H1 (cell line): ENCODE measurements around the gene CC2D1B. TPM values are rescaled to one million over a fixed set of nuclear protein-coding genes. Genes with fewer than 3 reads are reported as not detected.

Experiments used
- CTCF ChIA-PET: fragments of 300-600 bp; sonication (Branson Sonifier 250); formaldehyde crosslinking; loops from one replicate; lab custom pipeline; 2021; ENCODE audit not compliant: partially characterized antibody; lab: Charles Lee
- POLR2A ChIA-PET: fragments of 300-600 bp; sonication (Branson Sonifier 250); formaldehyde crosslinking; loops from one replicate; lab custom pipeline; 2021; ENCODE audit warnings: inconsistent platforms; ENCODE audit not compliant: partially characterized antibody; lab: Charles Lee
- DNase-seq, 2 experiments: peaks; one replicate each; pipeline versions ENCODE4 v3.0.0 to v3.0.0-alpha.2; 2010 to 2022; ENCODE audit warnings: low spot score in 2 of 2, low read depth in 1 of 2, mixed read lengths in 1 of 2
- FAIRE-seq: peaks from 2 replicates; lab custom pipeline; 2011; peaks lifted over from hg19 to GRCh38; lab: Jason Lieb, UNC
- H2AFZ ChIP-seq: 2 replicates; pipeline ENCODE4 v1.8.1; 2012; ENCODE audit warnings: low read length, inconsistent platforms
- H2AK5ac ChIP-seq: 2 replicates; pipeline ENCODE4 v1.6.1; 2013; ENCODE audit warnings: low read depth, low read length
- H2BK120ac ChIP-seq: replicated peaks from 2 replicates; pipeline ENCODE3; 2013; ENCODE audit warnings: low read depth, low read length, inconsistent platforms
- H2BK12ac ChIP-seq: 2 replicates; pipeline ENCODE4 v1.6.1; 2013; ENCODE audit warnings: low read depth, low read length
- H2BK15ac ChIP-seq: 2 replicates; pipeline ENCODE4 v1.6.1; 2013; ENCODE audit warnings: low read length
- H2BK20ac ChIP-seq: 2 replicates; pipeline ENCODE4 v1.6.1; 2013; ENCODE audit warnings: low read length
- H2BK5ac ChIP-seq: 2 replicates; pipeline ENCODE4 v1.6.1; 2013; ENCODE audit warnings: low read depth, low read length
- H3K14ac ChIP-seq: 2 replicates; pipeline ENCODE4 v1.6.1; 2013; ENCODE audit warnings: inconsistent platforms; ENCODE audit not compliant: insufficient read length
- H3K18ac ChIP-seq: 2 replicates; pipeline ENCODE4 v1.6.1; 2013; ENCODE audit warnings: low read length; ENCODE audit errors: extremely low read depth
- H3K23ac ChIP-seq: 2 replicates; pipeline ENCODE4 v1.6.1; 2013; ENCODE audit warnings: inconsistent platforms; ENCODE audit not compliant: insufficient read length
- H3K23me2 ChIP-seq: 2 replicates; pipeline ENCODE4 v1.6.1; 2013; ENCODE audit warnings: low read depth, low read length
- H3K27ac ChIP-seq: 2 replicates; pipeline ENCODE4 v1.6.1; 2011; ENCODE audit warnings: low read depth, low read length, inconsistent platforms
- H3K27me3 ChIP-seq, 4 experiments: replicated peaks in 1 of 4; 1 replicate in 1 of 4; 2 replicates in 3 of 4; pipeline versions ENCODE4 v1.6.1 to v1.8.1; 2011 to 2013; ENCODE audit warnings: low read length in 3 of 4, mild to moderate bottlenecking in 3 of 4, inconsistent platforms in 2 of 4, mixed read lengths in 2 of 4, moderate library complexity in 1 of 4; ENCODE audit not compliant: control insufficient read depth in 3 of 4, insufficient read depth in 3 of 4; ENCODE audit errors: extremely low read depth in 1 of 4
- H3K36me3 ChIP-seq, 4 experiments: 2 replicates each; pipeline versions ENCODE4 v1.6.1 to v1.8.1; 2011 to 2013; ENCODE audit warnings: mild to moderate bottlenecking in 4 of 4, low read length in 3 of 4, moderate library complexity in 2 of 4, control low read depth in 1 of 4, inconsistent platforms in 1 of 4; ENCODE audit not compliant: insufficient read depth in 4 of 4, control insufficient read depth in 2 of 4
- H3K4ac ChIP-seq: replicated peaks from 2 replicates; pipeline ENCODE3; 2013; ENCODE audit warnings: low read length, low read depth, mixed read lengths, inconsistent platforms; ENCODE audit not compliant: insufficient read length
- H3K4me1 ChIP-seq, 4 experiments: replicated peaks in 1 of 4; 1 replicate in 1 of 4; 2 replicates in 3 of 4; pipeline versions ENCODE4 v1.6.1 to v1.8.1; 2011 to 2013; ENCODE audit warnings: low read length in 3 of 4, inconsistent platforms in 2 of 4, mixed read lengths in 1 of 4; ENCODE audit not compliant: insufficient read depth in 4 of 4, control insufficient read depth in 3 of 4
- H3K4me2 ChIP-seq, 2 experiments: 2 replicates each; pipeline versions ENCODE4 v1.6.1 to v1.8.1; 2011 to 2013; ENCODE audit warnings: low read depth in 2 of 2, low read length in 2 of 2, control low read depth in 1 of 2, inconsistent platforms in 1 of 2, mild to moderate bottlenecking in 1 of 2; ENCODE audit not compliant: insufficient read depth in 1 of 2
- H3K4me3 ChIP-seq, 4 experiments: fragments of 200-600, 300-600 bp in 1 of 4; sonication (generic), shearing (Covaris generic), sonication (Bioruptor Twin) in 1 of 4; 2 replicates each; pipeline versions ENCODE4 v1.5.1 to v1.8.1; 2011 to 2016; ENCODE audit warnings: low read length in 4 of 4, low read depth in 3 of 4, control low read depth in 2 of 4, inconsistent platforms in 2 of 4, mild to moderate bottlenecking in 2 of 4, mixed read lengths in 1 of 4, moderate library complexity in 1 of 4; ENCODE audit not compliant: insufficient read depth in 2 of 4; ENCODE audit errors: extremely low read depth in 1 of 4
- H3K56ac ChIP-seq: replicated peaks from 2 replicates; pipeline ENCODE3; 2013; ENCODE audit warnings: low read depth, mild to moderate bottlenecking, mixed read lengths, low read length, inconsistent platforms; ENCODE audit not compliant: insufficient read length
- H3K79me1 ChIP-seq: 2 replicates; pipeline ENCODE4 v1.6.1; 2013; ENCODE audit warnings: low read depth, low read length, control low read depth
- H3K79me2 ChIP-seq, 2 experiments: 2 replicates each; pipeline versions ENCODE4 v1.6.1 to v1.8.1; 2012 to 2013; ENCODE audit warnings: low read length in 2 of 2, mild to moderate bottlenecking in 2 of 2, inconsistent platforms in 1 of 2; ENCODE audit not compliant: insufficient read depth in 2 of 2, control insufficient read depth in 1 of 2
- H3K9ac ChIP-seq, 4 experiments: replicated peaks in 1 of 4; 1 replicate in 1 of 4; 2 replicates in 3 of 4; pipeline versions ENCODE4 v1.6.1 to v1.8.1; 2011 to 2013; ENCODE audit warnings: low read depth in 3 of 4, low read length in 3 of 4, control low read depth in 2 of 4, mild to moderate bottlenecking in 2 of 4, moderate library complexity in 2 of 4, inconsistent platforms in 1 of 4; ENCODE audit errors: extremely low read depth in 1 of 4
- H3K9me3 ChIP-seq, 2 experiments: 2 replicates each; pipeline versions ENCODE4 v1.6.1 to v1.8.1; 2012 to 2013; ENCODE audit warnings: mild to moderate bottlenecking in 2 of 2, moderate library complexity in 2 of 2, control low read depth in 1 of 2, inconsistent platforms in 1 of 2, low read depth in 1 of 2, low read length in 1 of 2, mixed read lengths in 1 of 2; ENCODE audit not compliant: insufficient read depth in 2 of 2
- H4K20me1 ChIP-seq, 2 experiments: replicated peaks in 1 of 2; 2 replicates each; pipeline versions ENCODE3 to v1.8.1; 2011 to 2013; ENCODE audit warnings: inconsistent platforms in 2 of 2, low read length in 2 of 2, mild to moderate bottlenecking in 1 of 2; ENCODE audit not compliant: insufficient read depth in 2 of 2, control insufficient read depth in 1 of 2
- H4K5ac ChIP-seq: 2 replicates; pipeline ENCODE4 v1.6.1; 2013; ENCODE audit warnings: low read length, low read depth, mixed read lengths, inconsistent platforms; ENCODE audit not compliant: insufficient read length
- H4K8ac ChIP-seq: 2 replicates; pipeline ENCODE4 v1.8.0; 2013; ENCODE audit warnings: mild to moderate bottlenecking, moderate library complexity, low read length, inconsistent platforms; ENCODE audit not compliant: insufficient read depth; ENCODE audit errors: extremely low read depth
- H4K91ac ChIP-seq: replicated peaks from 2 replicates; pipeline ENCODE3; 2013; ENCODE audit warnings: low read length, mixed read lengths, inconsistent platforms; ENCODE audit not compliant: insufficient read length
- BRCA1 ChIP-seq: IDR thresholded peaks from 2 replicates; pipeline ENCODE4 v1.6.1; 2012; ENCODE audit warnings: low read depth, low read length, improper control_type of control experiment
- CHD1 ChIP-seq: IDR thresholded peaks from 2 replicates; pipeline ENCODE4 v1.6.1; 2012; ENCODE audit warnings: low read depth, low read length, improper control_type of control experiment
- GABPA ChIP-seq: IDR thresholded peaks from 2 replicates; pipeline ENCODE4 v1.6.1; 2011; ENCODE audit warnings: mild to moderate bottlenecking, low read length, moderate library complexity, borderline replicate concordance; ENCODE audit not compliant: insufficient read depth
- GTF2F1 ChIP-seq: IDR thresholded peaks from 2 replicates; pipeline ENCODE4 v1.6.1; 2012; ENCODE audit warnings: low read depth, low read length, improper control_type of control experiment, borderline replicate concordance
- KDM1A ChIP-seq: fragments of 200-600, 300-600 bp; sonication (generic); IDR thresholded peaks from 2 replicates; pipeline ENCODE4 v1.7.1; 2016; ENCODE audit warnings: mild to moderate bottlenecking, low read length, borderline replicate concordance
- PHF8 ChIP-seq: fragments of 200-600 bp; sonication (generic); conservative IDR thresholded peaks from 2 replicates; pipeline ENCODE4 v1.7.1; 2012; ENCODE audit warnings: low read depth, mild to moderate bottlenecking, inconsistent platforms, low read length, moderate library complexity
- POLR2A ChIP-seq, 2 experiments: IDR thresholded peaks; 1 replicate in 1 of 2; 2 replicates in 1 of 2; pipeline ENCODE4 v1.6.1; 2011; ENCODE audit warnings: low read depth in 2 of 2, low read length in 2 of 2, mild to moderate bottlenecking in 2 of 2; ENCODE audit errors: control extremely low read depth in 1 of 2
- RAD21 ChIP-seq, 2 experiments: IDR thresholded peaks in 1 of 2; conservative IDR thresholded peaks in 1 of 2; 2 replicates each; pipeline ENCODE4 v1.6.1; 2011; ENCODE audit warnings: low read depth in 2 of 2, low read length in 2 of 2, improper control_type of control experiment in 1 of 2, inconsistent platforms in 1 of 2, mild to moderate bottlenecking in 1 of 2, moderate library complexity in 1 of 2
- SIRT6 ChIP-seq: IDR thresholded peaks from one replicate; pipeline ENCODE4 v1.7.1; 2012; ENCODE audit warnings: low read length, inconsistent platforms
- SP2 ChIP-seq: IDR thresholded peaks from 2 replicates; pipeline ENCODE4 v1.6.1; 2012; ENCODE audit warnings: mild to moderate bottlenecking, low read length, inconsistent platforms
- WGBS, 2 experiments: shearing (Covaris generic) in 1 of 2; methylation state at CpG; one replicate each; pipeline versions ENCODE4 v1.1.6 to v1.1.7; 2013 to 2015; ENCODE audit warnings: low lambda C conversion rate in 2 of 2, mixed read lengths in 2 of 2, inconsistent platforms in 1 of 2, low coverage in 1 of 2, missing lambda C conversion rate in 1 of 2; ENCODE audit not compliant: insufficient replicate concordance in 2 of 2, insufficient coverage in 1 of 2, insufficient read length in 1 of 2; ENCODE audit errors: extremely low coverage in 1 of 2, missing lambda C conversion rate in 1 of 2; 5-methylcytosine and 5-hydroxymethylcytosine counted together
- polyA plus RNA-seq, 7 experiments: library from polyadenylated mRNA; depleted of rRNA in 3 of 7; stranded (reverse) in 5 of 7; unstranded in 2 of 7; fragments of >200 nt in 5 of 7; fragments of 200-250 nt in 2 of 7; gene quantifications; 1 replicate in 5 of 7; 2 replicates in 1 of 7; 4 replicates in 1 of 7; pipeline versions ENCODE4 v1.2.1 to v1.2.3, GENCODE V29; 2011 to 2013; ENCODE audit warnings: missing spikeins in 2 of 7, mixed read lengths in 2 of 7
- total RNA-seq: library from RNA; stranded (reverse); fragmentation: NEBNext Ultra II Directional; extraction: Animal tissue kit (Norgen Biotek cat#: 25700); gene quantifications from 2 replicates; pipeline ENCODE4 v1.2.1, GENCODE V29; 2021
- TF ChIP-seq, protein P1 (sequence below): IDR thresholded peaks from 2 replicates; pipeline ENCODE4 v1.6.1; 2012; ENCODE audit warnings: inconsistent platforms

Gene CC2D1B
- total and polyA plus RNA-seq, 2 of the 8 experiments (the other 6 are each of a cell fraction or from before 2014, with no cell fraction given) = 7.4 to 13.1 TPM

DNA sequence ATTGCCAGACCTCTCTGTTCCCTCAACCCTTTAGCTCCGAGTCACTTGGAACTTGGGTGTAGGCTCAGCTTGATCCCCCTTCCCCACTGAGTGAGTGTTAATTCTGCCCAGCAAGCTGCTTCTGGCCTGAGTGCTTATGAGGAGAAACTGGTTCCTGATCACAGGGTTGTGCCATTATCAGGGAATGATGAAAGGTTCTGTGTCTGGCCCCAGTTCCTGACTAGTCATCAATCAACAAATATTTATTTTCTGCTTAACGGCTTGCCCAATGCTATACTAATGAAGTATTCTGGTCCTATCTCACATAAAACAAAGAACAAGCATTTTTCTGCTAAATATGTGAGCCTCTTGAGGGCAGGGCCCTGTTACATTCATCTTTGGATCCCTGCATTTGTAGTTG is 20.8 kb downstream of the CC2D1B start:
- no peak overlapping the region for H3K4me2 ChIP-seq
- H2BK20ac ChIP-seq = no peak overlapping the region
- peaks cover 0 to 2% (median 0%) of the 10 kb centered on the region in 4 experiments; a peak in 1 of 8 replicates for H3K36me3 ChIP-seq
- TF ChIP-seq RAD21 (IDR thresholded peaks at IDR 0.05 in 1 of 2, conservative IDR thresholded peaks at IDR 0.05 in 1 of 2; ENCODE audit: low read depth in 2 of 2, low read length in 2 of 2) = no peak
- no peak for TF ChIP-seq SP2
- no peak for TF ChIP-seq PHF8
- TF ChIP-seq, protein P1, sequence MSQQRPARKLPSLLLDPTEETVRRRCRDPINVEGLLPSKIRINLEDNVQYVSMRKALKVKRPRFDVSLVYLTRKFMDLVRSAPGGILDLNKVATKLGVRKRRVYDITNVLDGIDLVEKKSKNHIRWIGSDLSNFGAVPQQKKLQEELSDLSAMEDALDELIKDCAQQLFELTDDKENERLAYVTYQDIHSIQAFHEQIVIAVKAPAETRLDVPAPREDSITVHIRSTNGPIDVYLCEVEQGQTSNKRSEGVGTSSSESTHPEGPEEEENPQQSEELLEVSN = no peak
- no peak for TF ChIP-seq GTF2F1
- no peak for TF ChIP-seq KDM1A
- no peak for TF ChIP-seq SIRT6
- no peak for TF ChIP-seq POLR2A (IDR thresholded peaks at IDR 0.05; ENCODE audit: control extremely low read depth in 1 of 2, low read depth in 2 of 2, low read length in 2 of 2)
- TF ChIP-seq GABPA = no peak
- TF ChIP-seq BRCA1 = no peak
- TF ChIP-seq CHD1 = no peak
- no peak overlapping the region for H2BK15ac ChIP-seq
- H2BK5ac ChIP-seq = no peak overlapping the region
- H3K23ac ChIP-seq = no peak overlapping the region
- H3K56ac ChIP-seq = no peak overlapping the region
- H4K20me1 ChIP-seq = no peaks in the 10 kb centered on the region
- H2BK12ac ChIP-seq = no peak overlapping the region
- ChIA-PET POLR2A (interaction anchor here (1.4 kb wide), 1 partner anchor 8 kb away, joined by 4 read pairs; no protein-coding TSS in a partner anchor), CTCF (interaction anchor here (0.8 to 1.8 kb wide), 4 partner anchors 49 to 419 kb away, joined by 3 to 4 read pairs (median 3); no protein-coding TSS in a partner anchor)
- H3K79me1 ChIP-seq = no peaks in the 10 kb centered on the region
- H3K27ac ChIP-seq = no peak overlapping the region
- no peak overlapping the region for H3K18ac ChIP-seq
- H3K27me3 ChIP-seq = no peaks in the 10 kb centered on the region
- no peak overlapping the region for H3K4me3 ChIP-seq
- no peak overlapping the region for H3K14ac ChIP-seq
- H2AK5ac ChIP-seq = no peak overlapping the region
- no peak overlapping the region for H2BK120ac ChIP-seq
- no peak overlapping the region for H3K9ac ChIP-seq
- FAIRE-seq = no peak
- no peak overlapping the region for H2AFZ ChIP-seq
- H3K4ac ChIP-seq = no peak overlapping the region
- WGBS, 2 experiments = 92% methylated on average over 2 of the region's 2 CpGs; no CpG with 5 or more reads in 1 of the 2 experiments
- H3K23me2 ChIP-seq = no peaks in the 10 kb centered on the region
- no peaks in the 10 kb centered on the region for H3K4me1 ChIP-seq
- H4K8ac ChIP-seq = no peak overlapping the region
- no peaks in the 10 kb centered on the region for H3K9me3 ChIP-seq
- no peak overlapping the region for H4K5ac ChIP-seq
- H3K79me2 ChIP-seq = no peaks in the 10 kb centered on the region
- no peak overlapping the region for H4K91ac ChIP-seq
- no peak for DNase-seq
